GM18498 (cell line): ENCODE results near the gene TMEM248.
"Not testable (repeated sequence)": the region's sequence is repeated elsewhere in the genome, so short reads cannot be mapped to it uniquely, and the experiment has no call there.

Experiments
- ATAC-seq: cut with Tn5 transposase; IDR thresholded peaks from one replicate; pipeline ENCODE4 v1.9.1; 2021; ENCODE audit warnings: mild to moderate bottlenecking, moderate library complexity; ENCODE audit not compliant: unreplicated experiment

TMEM248 gene

DNA sequence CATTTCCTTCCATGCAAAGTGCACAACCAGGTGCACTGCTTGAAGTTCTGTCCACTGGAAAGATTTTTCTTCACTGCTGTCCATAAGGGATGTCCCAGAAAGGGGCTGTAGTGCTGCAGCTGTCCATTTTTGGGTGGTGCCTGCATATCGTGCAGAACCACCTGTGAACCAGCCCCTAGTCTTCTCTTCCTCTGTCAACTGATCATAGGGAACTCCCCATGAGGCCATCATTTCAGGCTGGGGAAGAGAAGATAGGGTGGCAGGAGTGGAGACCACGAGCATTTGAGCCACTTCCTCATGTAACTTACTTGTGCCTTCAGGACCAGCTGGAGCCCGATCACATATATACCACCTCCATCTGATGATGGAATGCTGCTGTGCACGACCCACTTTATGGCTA, 12.4 kb upstream of the TMEM248 start:
- not testable (repeated sequence) for ATAC-seq

DNA sequence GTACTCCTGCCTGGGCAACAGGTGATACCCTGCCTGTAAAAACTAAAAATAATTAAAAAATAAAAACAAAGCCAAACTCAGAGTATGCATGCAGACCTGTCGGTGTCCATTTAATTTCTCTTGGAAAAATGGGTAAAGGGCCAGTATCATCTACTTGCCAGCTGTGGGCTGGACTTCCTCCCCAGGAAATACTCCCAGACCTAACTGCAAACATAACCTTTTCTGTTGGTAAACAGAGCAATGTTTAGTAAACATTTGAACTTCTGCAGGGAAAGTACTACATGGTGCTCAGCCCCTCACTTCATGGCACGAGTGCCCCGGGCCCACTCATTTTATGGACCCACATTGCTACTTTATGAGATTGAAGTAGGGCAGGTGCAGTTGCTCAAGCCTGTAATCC, 10.2 kb upstream of the TMEM248 start:
- no peak for ATAC-seq

DNA sequence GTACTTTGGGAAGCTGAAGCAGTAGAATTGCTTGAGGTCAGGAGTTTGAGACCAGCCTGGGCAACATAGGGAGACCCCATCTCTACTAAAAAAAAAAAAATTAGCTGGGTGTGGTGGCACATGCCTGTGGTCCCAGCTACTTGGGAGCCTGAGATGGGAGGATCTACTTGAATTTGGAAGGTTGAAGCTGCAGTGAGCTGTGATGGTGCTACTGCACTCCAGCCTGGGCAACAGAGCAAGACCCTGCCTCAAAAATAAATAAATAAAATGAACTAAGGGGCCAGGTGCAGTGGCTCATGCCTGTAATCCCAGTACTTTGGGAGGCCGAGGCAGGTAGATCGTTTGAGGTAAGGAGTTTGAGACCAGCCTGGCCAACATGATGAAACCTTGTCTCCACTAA, 9.8 kb upstream of the TMEM248 start:
- not testable (repeated sequence) for ATAC-seq

DNA sequence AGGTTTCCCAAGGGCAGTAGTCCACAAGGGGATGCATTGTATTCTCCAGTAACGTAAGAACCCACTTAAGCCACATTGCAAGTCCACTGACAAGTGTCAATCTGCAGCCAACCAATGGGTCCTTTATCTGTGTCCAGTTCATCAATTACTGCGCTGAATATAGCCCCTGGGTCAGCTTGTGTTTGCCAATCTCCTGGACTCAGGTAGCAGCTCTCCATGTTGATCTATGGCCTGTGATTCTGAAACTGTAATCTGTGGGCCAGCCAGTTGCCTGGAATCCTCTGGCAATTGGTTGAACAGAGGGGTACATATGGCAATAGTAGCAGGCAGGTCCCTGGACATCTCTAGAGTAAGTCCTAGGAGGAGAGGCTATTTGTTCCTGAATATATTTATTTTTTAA, 8.8 kb upstream of the TMEM248 start:
- no peak for ATAC-seq

DNA sequence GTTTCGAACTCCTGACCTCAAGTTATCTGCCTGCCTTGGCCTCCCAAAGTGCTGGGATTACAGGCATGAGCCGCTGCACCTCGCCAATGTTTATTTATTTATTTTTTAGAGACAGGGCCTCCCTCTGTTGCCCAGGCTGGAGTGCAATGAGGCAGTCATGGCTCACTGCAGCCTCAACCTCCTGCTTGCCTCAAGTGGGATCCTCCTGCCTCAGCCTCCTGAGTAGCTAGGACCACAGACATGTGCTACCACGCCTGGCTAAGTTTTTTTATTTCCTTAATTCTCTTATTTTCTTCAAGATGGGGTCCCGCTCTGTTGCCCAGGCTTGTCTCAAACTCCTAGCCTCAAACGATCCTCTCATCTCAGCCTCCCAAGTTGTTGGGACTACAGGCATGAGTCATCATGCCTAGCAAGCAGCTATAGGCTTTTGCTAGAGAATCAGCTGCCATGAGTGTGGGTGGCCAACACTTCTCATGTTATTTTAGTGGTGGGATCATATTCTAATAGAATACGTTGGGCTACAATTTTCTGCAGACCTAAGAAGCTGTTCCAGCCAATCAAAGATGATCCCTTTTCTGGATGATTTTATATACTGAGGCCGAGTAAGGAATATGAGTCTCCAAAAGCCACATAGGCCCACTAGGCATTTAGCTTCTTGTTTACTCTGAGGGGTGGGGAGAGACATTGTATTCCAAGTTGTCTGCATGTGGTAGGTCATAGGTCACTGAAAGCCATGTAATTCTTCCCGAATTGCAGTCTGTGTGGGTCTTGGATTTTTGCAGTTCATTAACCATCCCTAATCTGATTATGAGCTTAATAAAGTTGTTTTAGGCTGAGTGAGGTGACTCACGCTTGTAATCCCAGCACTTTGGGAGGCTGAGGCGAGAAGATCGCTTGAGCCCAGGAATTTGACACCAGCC, 7.6 kb upstream of the TMEM248 start:
- ATAC-seq: no peak

DNA sequence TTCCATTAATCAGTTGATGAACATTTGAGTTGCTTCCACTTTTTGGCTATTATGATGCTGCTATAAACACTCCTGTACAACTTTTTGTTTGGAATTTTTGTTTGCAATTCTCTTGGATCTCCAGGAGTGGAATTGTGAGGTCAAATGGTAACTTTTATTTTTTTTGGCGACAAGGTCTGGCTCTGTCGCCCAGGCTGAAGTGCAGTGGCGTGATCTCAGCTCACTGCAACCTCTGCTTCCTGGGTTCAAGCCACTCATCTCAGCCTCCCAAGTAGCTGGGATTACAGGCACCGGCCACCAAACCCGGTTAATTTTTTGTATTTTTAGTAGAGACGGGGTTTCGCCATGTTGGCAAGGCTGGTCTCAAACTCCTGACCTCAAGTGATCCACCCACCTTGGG, 3.1 kb upstream of the TMEM248 start:
- ATAC-seq: not testable (repeated sequence)

DNA sequence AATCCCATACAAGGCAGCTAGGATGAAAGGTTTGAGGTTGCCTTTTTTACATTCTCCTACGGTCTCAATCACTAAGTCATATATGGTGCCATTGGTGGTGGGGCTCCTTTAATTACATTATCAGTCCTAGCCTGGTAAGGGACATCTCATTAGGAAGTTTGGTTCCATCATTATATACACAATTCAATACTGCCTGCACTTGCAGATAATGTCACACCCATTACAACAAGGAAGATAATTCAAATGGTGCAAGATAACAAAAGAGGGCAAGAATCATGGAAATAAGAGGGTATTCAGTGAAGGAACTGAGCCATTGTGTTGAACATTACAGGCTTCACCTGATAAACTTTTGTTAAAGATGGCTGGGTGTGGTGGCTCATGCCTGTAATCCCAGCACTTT, 1.7 kb upstream of the TMEM248 start:
- ATAC-seq: no peak

DNA sequence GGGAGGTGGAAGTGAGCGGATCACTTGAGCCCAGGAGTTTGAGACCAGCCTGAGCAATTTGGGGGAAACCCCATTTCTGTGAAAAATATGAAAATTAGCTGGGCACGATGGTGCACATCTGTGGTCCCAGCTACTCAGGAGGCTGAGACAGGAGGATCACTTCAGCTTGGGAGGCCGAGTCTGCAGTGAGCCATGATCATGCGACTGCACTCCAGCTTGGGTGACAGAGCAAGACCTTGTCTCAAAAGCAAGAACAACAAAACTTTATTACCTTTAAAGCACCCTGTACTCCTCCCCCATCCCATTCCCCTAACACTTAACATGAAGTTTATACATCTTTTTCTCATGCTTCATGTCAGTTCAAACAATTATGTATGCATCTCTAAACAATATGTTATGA, 1.3 kb upstream of the TMEM248 start:
- ATAC-seq: no peak

DNA sequence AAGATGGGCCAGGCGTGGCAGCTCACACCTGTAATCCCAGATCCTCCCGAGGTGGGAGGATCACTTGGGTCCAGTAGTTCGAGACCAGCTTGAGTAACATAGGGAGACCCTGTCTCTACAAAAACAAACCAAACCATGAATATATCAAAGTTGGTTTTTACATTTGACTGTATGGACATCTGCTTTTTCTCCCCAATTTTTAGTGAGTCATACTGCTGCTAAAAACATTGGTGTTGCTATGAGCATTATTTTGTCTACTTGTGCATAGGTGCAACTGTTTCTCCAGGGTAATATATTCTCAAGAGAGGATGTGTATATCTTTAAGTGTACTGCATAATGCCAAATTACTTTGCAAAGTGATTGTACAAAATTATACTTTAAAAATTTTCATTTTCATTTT, 769 bp upstream of the TMEM248 start:
- ATAC-seq: no peak

DNA sequence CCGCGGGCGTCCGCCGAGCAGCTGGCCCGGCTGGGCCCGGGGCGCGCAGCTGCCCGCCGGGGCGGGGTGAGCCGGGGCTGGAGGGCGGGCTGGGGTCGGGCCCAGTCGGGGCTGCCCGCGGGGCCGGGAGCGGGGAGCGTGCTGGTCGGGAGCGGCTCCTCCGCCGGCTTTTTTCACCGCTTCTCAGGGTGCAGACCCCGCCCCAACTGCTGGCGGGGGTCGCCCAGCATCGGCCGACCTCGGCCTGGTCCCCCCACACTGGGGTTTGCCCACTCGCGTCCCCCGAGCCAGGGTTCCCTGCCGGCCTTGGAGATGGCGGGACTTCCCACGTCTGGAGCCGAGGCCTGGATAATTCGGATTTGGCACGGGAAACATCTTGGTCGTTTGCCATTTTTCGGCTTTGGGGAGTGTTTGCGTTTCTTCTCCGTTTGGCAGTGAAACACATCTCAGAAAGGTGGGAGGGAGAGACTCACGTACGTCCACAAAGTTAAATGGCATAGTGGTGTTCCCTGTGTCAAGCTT, 432 bp downstream of the TMEM248 start:
- peak; percentile 45 for ATAC-seq

DNA sequence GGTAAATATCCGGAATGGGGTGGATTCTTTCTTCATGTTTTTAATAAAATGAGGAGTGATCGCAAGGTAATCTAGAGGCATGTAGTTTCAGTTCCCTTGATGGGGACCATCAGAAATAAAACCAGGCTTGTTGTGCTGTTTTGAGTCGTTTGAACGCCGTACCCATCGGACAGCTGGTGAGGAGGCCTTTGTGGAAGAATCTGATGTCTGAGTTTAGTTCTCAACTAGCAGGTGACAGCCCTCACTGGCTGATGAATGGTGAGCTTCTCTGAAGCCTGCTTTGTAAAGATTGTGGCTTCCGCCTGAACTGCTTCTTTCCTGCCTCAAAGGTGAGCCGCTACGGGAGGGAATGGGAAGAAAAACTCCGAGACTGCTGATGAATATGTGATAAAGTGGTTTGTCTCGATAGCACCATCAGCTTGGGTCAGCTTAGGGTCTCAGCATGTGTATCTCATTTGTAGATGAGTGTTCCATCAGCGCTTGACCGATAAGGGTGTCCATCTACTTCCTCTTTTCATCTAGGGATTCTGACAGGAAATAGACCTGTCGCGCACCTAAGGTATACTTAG, 977 bp downstream of the TMEM248 start:
- ATAC-seq: peak; percentile 32

DNA sequence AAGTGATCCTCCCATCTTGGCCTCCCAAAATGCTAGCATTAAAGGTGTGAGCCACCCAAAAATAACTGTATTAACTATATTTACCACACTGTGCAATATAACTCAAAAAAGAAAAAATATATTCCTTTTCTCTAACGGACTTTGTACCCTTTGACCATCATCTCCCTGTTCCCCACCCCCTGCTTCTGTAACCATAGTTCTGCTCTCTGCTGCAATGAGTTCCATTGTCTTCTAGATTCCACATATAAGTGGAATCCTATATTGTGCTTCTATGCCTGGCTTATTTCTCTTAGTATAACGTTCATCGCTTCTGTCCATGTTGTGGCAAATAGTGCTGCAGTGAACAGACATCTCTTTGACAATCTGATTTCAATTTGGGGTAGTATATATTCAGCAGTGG, 4.2 kb downstream of the TMEM248 start:
- no peak for ATAC-seq

DNA sequence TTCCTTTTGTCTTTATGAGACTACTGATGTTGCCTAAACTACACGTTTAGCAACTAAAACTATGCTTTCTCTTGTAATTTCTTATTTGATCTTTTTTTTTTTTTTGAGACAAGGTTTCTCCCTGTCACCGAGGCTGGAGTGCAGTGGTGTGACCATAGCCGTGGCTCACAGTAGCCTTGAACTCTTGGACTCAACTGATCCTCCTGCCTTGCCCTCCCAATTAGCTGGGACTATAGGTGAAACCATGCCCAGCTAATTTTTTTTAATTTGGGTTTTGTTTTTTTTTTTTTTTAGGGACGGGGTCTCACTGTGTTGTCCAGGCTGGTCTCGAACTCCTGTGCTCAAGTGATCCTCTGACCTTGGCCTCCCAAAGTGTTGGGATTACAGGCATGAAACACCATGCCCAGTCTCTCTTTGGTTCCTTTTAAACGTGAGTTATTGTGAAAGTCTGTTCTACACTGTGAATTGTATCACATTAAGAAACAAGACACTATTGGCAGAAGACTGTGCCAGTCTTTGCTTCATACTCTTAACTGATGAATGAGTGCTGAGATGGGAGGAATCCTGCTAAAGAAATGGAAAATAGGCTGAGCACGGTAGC, 6.4 kb downstream of the TMEM248 start:
- no peak for ATAC-seq

DNA sequence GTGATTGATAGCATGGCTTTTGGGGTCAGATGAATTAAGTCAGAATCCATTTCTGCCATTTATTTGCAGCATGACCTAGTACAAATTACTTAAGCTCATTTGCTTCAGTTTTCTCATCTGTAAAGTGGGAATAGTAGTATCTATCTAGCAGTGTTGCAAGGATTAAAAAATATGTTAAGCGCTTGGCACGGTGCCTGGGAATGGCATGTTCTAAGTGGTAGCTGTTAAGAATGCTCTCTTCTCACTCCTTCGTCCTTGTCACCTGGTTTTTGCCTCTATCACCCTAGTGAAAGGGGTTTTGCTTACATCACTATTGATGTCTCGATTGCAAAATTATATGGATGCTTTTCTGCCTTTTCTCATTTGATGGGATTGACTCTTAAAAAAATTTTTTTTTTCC, 7.4 kb downstream of the TMEM248 start:
- no peak for ATAC-seq

DNA sequence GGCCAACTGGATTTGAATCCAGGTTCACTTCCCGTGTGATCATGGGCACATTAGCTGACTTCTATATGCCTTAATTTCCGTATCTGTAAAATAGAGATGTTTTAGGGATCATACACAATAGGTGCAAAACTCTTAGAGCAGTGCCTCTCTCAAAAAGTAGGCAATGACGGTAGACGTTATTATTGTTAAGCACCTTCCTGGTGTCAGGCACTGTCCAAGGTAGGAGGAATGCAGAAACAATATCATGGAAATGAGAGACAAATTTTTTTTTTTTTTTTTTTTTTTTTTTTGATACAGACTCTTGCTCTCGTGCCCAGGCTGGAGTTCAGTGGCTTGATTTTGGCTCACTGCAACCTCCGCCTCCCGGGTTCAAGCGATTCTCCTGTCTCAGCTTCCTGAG, 8.1 kb downstream of the TMEM248 start:
- no peak for ATAC-seq

DNA sequence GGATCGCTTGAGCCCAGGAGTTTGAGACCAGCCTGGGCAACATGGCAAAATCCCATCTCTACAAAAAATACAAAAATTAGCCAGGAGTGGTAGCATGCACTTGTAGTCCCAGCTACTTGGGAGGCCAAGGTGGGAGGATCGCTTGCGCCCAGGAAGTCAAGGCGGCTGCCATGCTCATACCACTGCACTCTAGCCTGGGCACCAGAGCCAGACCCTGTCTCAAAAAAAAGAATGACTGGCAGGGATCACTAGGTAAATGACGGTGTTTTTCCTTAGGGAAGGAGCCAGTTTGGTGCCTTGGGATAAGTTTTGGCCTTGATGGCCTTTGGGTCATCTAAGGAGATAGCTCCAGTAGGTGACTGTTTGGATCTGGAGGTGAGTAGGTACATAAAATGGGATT, 8.9 kb downstream of the TMEM248 start:
- ATAC-seq: no peak

DNA sequence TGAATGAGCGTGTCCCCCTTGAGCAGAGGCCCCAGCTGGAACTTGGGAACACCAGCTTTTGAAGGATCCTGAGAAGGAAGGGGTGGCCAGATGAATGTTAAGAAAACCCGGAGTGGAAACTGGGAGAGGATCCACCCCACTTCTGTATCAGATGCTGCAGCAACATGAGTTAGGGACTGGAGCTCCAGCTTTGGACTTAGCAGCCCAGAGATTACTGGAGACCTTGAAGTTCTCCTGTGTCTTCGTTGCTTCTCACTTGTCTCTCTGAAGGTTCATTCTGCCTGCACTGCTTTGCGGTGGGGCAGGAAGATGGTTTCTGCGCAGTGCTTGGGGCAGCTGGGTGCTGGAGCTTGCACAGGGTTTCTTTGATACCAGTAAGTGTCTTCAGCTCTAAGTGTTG, 9.3 kb downstream of the TMEM248 start:
- no peak for ATAC-seq

DNA sequence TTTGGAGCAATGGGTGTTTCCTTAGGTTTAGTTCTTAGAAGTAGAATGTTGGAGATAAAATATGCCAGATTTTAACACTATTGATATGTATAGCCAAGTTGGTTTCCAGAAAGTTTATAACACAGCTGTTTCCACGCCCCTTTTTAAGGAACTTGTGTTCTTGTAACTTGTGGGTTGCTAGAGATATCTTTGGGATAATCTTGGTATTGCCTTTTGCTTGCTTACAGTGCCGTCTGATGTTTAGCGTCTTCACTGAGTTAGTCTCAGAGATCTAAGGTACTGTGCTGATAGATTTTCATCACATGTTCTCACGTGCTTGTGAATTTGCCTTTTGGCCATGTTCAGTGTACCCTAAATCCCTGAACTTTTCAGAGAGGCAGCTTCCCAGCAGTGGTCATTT, 12.4 kb downstream of the TMEM248 start:
- no peak for ATAC-seq

DNA sequence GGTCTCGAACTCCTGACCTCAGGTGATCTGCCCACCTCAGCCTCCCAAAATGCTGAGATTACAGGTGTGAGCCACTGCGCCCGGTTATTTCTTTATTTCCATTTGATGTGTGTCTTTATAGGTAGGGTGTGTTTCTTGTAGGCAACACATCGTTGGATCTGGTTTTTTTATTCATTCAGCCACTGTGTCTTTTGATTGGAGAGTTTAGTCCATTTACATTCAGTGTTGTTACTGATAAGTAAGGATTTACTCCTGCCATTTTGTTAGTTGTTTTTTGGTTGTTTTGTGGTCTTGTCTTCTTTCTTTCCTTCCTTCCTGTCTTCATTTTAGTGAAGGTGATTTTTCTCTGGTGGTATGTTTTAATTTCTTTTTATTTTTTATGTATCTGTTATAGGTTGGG, 16.9 kb downstream of the TMEM248 start:
- ATAC-seq: no peak

DNA sequence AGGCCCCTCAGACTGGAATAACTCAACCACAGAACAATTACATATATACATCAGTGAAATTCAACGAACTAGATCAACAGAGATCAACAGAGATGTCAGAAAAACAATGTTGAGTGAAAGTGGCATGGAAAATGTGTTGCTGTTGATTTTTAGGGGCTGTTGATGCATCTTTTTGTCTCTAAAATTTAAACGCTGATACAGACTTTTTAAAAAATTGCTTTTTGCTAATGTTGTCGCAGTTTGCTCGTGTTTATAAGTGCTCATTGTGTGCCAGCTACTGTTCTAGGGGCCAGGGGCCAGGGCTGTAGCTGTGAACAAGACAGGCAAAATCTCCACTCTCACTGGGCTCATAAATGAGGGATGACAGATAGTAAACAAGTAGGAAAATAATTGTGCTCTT, 18.3 kb downstream of the TMEM248 start:
- no peak for ATAC-seq

DNA sequence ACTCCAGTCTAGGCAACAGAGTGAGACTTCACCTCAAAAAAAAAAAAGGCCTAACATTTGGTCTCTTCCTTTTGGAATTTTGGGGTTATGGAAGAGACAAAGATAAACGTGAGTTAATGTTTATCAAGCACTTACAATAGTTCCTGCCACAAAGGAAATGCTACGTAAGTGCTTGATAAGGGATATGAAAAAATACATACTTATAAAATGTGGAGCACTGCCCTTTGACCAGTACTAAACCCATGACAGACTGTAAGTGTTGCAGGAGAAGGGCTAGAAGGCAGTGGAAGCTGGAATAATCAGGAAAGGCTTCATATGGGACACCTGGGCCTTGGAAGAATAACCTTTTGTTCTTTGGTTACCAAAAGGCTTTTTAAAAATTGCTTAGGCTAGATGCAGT, 25.5 kb downstream of the TMEM248 start:
- ATAC-seq: no peak
